22Rv1 (cell line): Measurements from ENCODE around the gene TPST2.

Experiments used
- CTCF ChIP-seq: fragments of 450-650 bp; IDR thresholded peaks from 2 replicates; pipeline ENCODE4 v1.5.1; 2017; ENCODE audit warnings: mild to moderate bottlenecking
- ZFX ChIP-seq: fragments of 450-650 bp; IDR thresholded peaks from 2 replicates; pipeline ENCODE4 v1.6.1; 2017; ENCODE audit warnings: antibody characterized with exemption, borderline replicate concordance

GRCh38 chr22:26586556-26587325 lies 3.2 kb downstream of the TPST2 start:
- no peak for TF ChIP-seq CTCF
- no peak for TF ChIP-seq ZFX
